ENCODE data around the gene C17orf75. TPM values are rescaled to one million over a fixed set of nuclear protein-coding genes. Genes with fewer than 3 reads are reported as not detected.
A peak's percentile ranks its signal among the peaks of the same experiment; 100 is the strongest.

C17orf75 gene
- total and polyA plus RNA-seq, 4 donors = 4.7 to 10.1 (median 7.6) TPM

- no peak for TF ChIP-seq FOXA1 (IDR thresholded peaks at IDR 0.05)
- TF ChIP-seq GABPA (IDR thresholded peaks at IDR 0.05 in 1 of 2, conservative IDR thresholded peaks at IDR 0.05 in 1 of 2) = no peak
- no peak for TF ChIP-seq YY1 (IDR thresholded peaks at IDR 0.05)
- no peak for TF ChIP-seq HNF4A (conservative IDR thresholded peaks at IDR 0.05)
- H3K9ac ChIP-seq (ENCODE audit: low read depth in 1 of 2, low read length in 2 of 2) = no peak overlapping the region
- H3K4me3 ChIP-seq (ENCODE audit: low read depth in 1 of 3, low read length in 3 of 3) = no peak overlapping the region
- no peaks in the 10 kb centered on the region for H3K4me1 ChIP-seq (ENCODE audit: control insufficient read depth in 4 of 4, insufficient read depth in 4 of 4, low read length in 3 of 4)
- no peak overlapping the region for H3K27ac ChIP-seq (ENCODE audit: low read depth in 1 of 2, low read length in 2 of 2)
- no peaks in the 10 kb centered on the region for H3K36me3 ChIP-seq (ENCODE audit: control insufficient read depth in 4 of 4, insufficient read depth in 3 of 4, low read depth in 1 of 4, low read length in 3 of 4)
- no peak for DNase-seq (ENCODE audit: low spot score)
- no peaks in the 10 kb centered on the region for H3K9me3 ChIP-seq (ENCODE audit: control insufficient read depth in 4 of 4, low read length in 3 of 4)
- no peaks in the 10 kb centered on the region for H3K27me3 ChIP-seq (ENCODE audit: control insufficient read depth in 4 of 4, insufficient read depth in 4 of 4, low read length in 3 of 4)
- 92% methylated on average over 2 of the region's 2 CpGs for WGBS
These were observed 38.1 kb downstream of the C17orf75 start for GRCh38 chr17:32303781-32304288.

DNA sequence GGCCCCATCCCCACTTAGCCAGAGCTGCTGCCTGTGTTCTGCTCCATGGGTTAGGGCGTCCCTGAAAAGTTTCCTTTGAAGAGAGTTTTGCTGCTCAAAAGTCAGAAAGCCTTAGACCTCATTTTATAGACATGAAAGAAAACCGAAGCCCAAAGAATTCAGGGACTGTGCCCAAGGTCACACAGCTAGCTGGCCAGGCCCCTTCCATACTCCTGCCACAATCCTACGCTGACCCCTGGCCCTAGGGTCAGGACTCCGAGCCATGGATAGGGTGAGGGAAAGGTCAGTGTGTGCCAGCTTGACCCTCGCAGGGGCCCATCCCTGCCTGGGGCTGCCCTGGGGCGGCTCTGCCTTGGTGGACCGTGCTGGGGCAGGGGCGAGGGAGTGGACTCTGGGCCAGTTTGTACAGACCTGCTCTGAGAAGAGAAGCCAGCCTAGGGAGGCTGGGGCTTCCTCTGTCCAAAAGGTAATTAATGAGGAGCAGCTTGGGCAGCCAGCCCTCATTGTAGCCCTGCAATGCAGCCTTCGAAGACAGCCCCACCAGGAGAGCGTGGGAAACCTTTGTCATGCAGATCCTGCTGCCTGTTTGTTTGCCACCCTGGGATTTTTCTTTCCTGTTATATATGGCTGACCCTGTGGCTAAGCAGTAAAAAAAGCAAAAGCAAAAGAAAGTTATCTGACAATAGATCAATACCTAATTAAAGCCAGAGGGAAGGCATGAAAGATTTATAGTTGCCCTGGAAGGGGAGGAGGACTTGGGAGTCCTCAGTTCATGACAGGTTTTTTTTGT, 38.9 kb downstream of the C17orf75 start:
- Histone ChIP-seq H3K36me3 (ENCODE audit: control insufficient read depth in 4 of 4, insufficient read depth in 3 of 4, low read depth in 1 of 4, low read length in 3 of 4) (no peaks in the 10 kb centered on the region), H3K9ac (ENCODE audit: low read depth in 1 of 2, low read length in 2 of 2) (no peak overlapping the region), H3K4me3 (ENCODE audit: low read depth in 1 of 3, low read length in 3 of 3) (no peak overlapping the region), H3K9me3 (ENCODE audit: control insufficient read depth in 4 of 4, low read length in 3 of 4) (no peaks in the 10 kb centered on the region), H3K27ac (ENCODE audit: low read depth in 1 of 2, low read length in 2 of 2) (no peak overlapping the region), H3K4me1 (ENCODE audit: control insufficient read depth in 4 of 4, insufficient read depth in 4 of 4, low read length in 3 of 4) (no peaks in the 10 kb centered on the region), H3K27me3 (ENCODE audit: control insufficient read depth in 4 of 4, insufficient read depth in 4 of 4, low read length in 3 of 4) (no peaks in the 10 kb centered on the region)
- WGBS = 75% methylated on average over 10 of the region's 10 CpGs
- TF ChIP-seq YY1 (IDR thresholded peaks at IDR 0.05) = no peak
- peak; percentile 57 for TF ChIP-seq SP1 (IDR thresholded peaks at IDR 0.05)
- TF ChIP-seq RXRA (IDR thresholded peaks at IDR 0.05) = peak; percentile 21 to 89
- no peak for TF ChIP-seq JUND (IDR thresholded peaks at IDR 0.05)
- TF ChIP-seq RAD21 (IDR thresholded peaks at IDR 0.05) = no peak
- TF ChIP-seq, protein P1, sequence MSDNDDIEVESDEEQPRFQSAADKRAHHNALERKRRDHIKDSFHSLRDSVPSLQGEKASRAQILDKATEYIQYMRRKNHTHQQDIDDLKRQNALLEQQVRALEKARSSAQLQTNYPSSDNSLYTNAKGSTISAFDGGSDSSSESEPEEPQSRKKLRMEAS (IDR thresholded peaks at IDR 0.05) = no peak
- peak; percentile 34 to 89 for TF ChIP-seq HNF4A (conservative IDR thresholded peaks at IDR 0.05)
- TF ChIP-seq NR2F2 (IDR thresholded peaks at IDR 0.05) = peak; percentile 38
- DNase-seq (ENCODE audit: low spot score) = no peak

DNA sequence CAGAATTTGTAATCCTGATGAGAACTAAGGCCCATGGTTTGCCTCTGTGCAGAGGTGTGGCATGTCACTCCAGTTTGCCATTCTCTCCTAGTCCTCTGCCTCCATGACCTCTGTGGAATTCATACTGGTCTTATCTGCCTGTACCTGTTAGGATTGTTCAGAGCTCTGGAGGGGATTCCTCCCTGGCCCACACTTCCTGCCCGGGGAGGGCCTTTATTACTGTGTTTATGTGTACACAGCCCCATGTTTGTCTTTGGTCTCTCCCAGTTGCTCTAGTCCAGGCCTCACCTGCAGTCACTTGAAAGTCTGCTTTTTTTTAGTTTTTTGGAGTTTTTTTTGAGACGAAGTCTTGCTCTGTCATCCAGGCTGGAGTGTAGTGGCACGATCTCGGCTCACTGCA, 39.9 kb downstream of the C17orf75 start:
- Histone ChIP-seq H3K4me3 (ENCODE audit: low read depth in 1 of 3, low read length in 3 of 3) (no peak overlapping the region), H3K27me3 (ENCODE audit: control insufficient read depth in 4 of 4, insufficient read depth in 4 of 4, low read length in 3 of 4) (no peaks in the 10 kb centered on the region), H3K36me3 (ENCODE audit: control insufficient read depth in 4 of 4, insufficient read depth in 3 of 4, low read depth in 1 of 4, low read length in 3 of 4) (no peaks in the 10 kb centered on the region), H3K4me1 (ENCODE audit: control insufficient read depth in 4 of 4, insufficient read depth in 4 of 4, low read length in 3 of 4) (no peaks in the 10 kb centered on the region), H3K9ac (ENCODE audit: low read depth in 1 of 2, low read length in 2 of 2) (no peak overlapping the region), H3K27ac (ENCODE audit: low read depth in 1 of 2, low read length in 2 of 2) (no peak overlapping the region), H3K9me3 (ENCODE audit: control insufficient read depth in 4 of 4, low read length in 3 of 4) (no peaks in the 10 kb centered on the region)
- TF ChIP-seq, protein P2, sequence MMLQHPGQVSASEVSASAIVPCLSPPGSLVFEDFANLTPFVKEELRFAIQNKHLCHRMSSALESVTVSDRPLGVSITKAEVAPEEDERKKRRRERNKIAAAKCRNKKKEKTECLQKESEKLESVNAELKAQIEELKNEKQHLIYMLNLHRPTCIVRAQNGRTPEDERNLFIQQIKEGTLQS (IDR thresholded peaks at IDR 0.05) = no peak
- TF ChIP-seq FOXA1 (IDR thresholded peaks at IDR 0.05) = no peak
- TF ChIP-seq HNF4G (IDR thresholded peaks at IDR 0.05) = no peak
- no peak for TF ChIP-seq REST (IDR thresholded peaks at IDR 0.05)
- no peak for TF ChIP-seq RXRA (IDR thresholded peaks at IDR 0.05)
- TF ChIP-seq, protein P3, sequence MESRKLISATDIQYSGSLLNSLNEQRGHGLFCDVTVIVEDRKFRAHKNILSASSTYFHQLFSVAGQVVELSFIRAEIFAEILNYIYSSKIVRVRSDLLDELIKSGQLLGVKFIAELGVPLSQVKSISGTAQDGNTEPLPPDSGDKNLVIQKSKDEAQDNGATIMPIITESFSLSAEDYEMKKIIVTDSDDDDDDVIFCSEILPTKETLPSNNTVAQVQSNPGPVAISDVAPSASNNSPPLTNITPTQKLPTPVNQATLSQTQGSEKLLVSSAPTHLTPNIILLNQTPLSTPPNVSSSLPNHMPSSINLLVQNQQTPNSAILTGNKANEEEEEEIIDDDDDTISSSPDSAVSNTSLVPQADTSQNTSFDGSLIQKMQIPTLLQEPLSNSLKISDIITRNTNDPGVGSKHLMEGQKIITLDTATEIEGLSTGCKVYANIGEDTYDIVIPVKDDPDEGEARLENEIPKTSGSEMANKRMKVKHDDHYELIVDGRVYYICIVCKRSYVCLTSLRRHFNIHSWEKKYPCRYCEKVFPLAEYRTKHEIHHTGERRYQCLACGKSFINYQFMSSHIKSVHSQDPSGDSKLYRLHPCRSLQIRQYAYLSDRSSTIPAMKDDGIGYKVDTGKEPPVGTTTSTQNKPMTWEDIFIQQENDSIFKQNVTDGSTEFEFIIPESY (IDR thresholded peaks at IDR 0.05) = no peak
- no peak for TF ChIP-seq FOXA2 (IDR thresholded peaks at IDR 0.05)
- TF ChIP-seq JUND (IDR thresholded peaks at IDR 0.05) = no peak
- no peak for TF ChIP-seq SP1 (IDR thresholded peaks at IDR 0.05)
- no peak for TF ChIP-seq CTCF (IDR thresholded peaks at IDR 0.05; ENCODE audit: low read depth, low read length, missing input control)
- TF ChIP-seq HNF4A (conservative IDR thresholded peaks at IDR 0.05) = no peak
- no peak for TF ChIP-seq NR2F2 (IDR thresholded peaks at IDR 0.05)
- TF ChIP-seq RAD21 (IDR thresholded peaks at IDR 0.05) = no peak
- no peak for TF ChIP-seq TAF1 (conservative IDR thresholded peaks at IDR 0.05)
- 86% methylated on average over 4 of the region's 4 CpGs for WGBS
- no peak for DNase-seq (ENCODE audit: low spot score)

Data from liver (tissue), 9 donors.